HepG2 (cell line): ENCODE results near the gene CDK14. TPM values are rescaled to one million over a fixed set of nuclear protein-coding genes. Genes with fewer than 3 reads are reported as not detected.

Source experiments
- ATAC-seq: fragments of 200-7000 bp; cut with Tn5 transposase; 3 replicates; pipeline ENCODE4 v1.9.1; 2020; ENCODE audit warnings: mild to moderate bottlenecking, moderate library complexity
- BruUV-seq: library from RNA; stranded (reverse); fragments of 400-500 nt; replicated peaks from 2 replicates; lab custom pipeline; 2021; lab: Mats Ljungman, UMichigan
- CTCF ChIA-PET: fragments of 300-600 bp; formaldehyde crosslinking; extraction: SDS; loops from one replicate; lab custom pipeline; 2021; ENCODE audit warnings: low total read pairs, inconsistent platforms, low intra/inter-chr PET ratio; lab: Yijun Ruan, JAX
- POLR2A ChIA-PET: fragments of 350-600 bp; sonication (Branson Sonifier 250); formaldehyde crosslinking; loops from one replicate; lab custom pipeline; 2020; ENCODE audit warnings: antibody characterized with exemption, inconsistent platforms; lab: Yijun Ruan, JAX
- DNase-seq: peaks from one replicate; pipeline ENCODE4 v3.0.0-alpha.2; 2015; ENCODE audit warnings: low spot score
- FAIRE-seq: peaks from 3 replicates; lab custom pipeline; 2011; peaks lifted over from hg19 to GRCh38; lab: Jason Lieb, UNC
- H2AFZ ChIP-seq: one replicate; pipeline ENCODE4 v1.6.1; 2011; ENCODE audit warnings: low read length, inconsistent platforms
- H3K27ac ChIP-seq: fragments of 300-600 bp; 3 replicates; pipeline ENCODE4 v1.8.0; 2011; ENCODE audit warnings: mixed run types, mild to moderate bottlenecking, mixed read lengths, low read length, inconsistent platforms; ENCODE audit not compliant: insufficient read depth; ENCODE audit errors: extremely low read length
- H3K27me3 ChIP-seq, 2 experiments: fragments of 200-600 bp in 1 of 2; 2 replicates in 1 of 2; 3 replicates in 1 of 2; pipeline versions ENCODE4 v1.6.0 to v1.8.0; 2011; ENCODE audit warnings: low read length in 2 of 2, mild to moderate bottlenecking in 2 of 2, moderate library complexity in 2 of 2, inconsistent platforms in 1 of 2; ENCODE audit not compliant: insufficient read depth in 2 of 2, control insufficient read depth in 1 of 2
- H3K36me3 ChIP-seq, 2 experiments: fragments of 200-600 bp in 1 of 2; replicated peaks in 1 of 2; 2 replicates in 1 of 2; 3 replicates in 1 of 2; pipeline versions ENCODE4 v1.5.1 to v1.8.0; 2011; ENCODE audit warnings: low read length in 2 of 2, inconsistent platforms in 1 of 2; ENCODE audit not compliant: insufficient read depth in 2 of 2, control insufficient read depth in 1 of 2
- H3K4me1 ChIP-seq: 2 replicates; pipeline ENCODE4 v1.5.1; 2012; ENCODE audit warnings: low read length, inconsistent platforms; ENCODE audit not compliant: insufficient read depth
- H3K4me2 ChIP-seq: 2 replicates; pipeline ENCODE4 v1.6.0; 2011; ENCODE audit warnings: low read depth, low read length, inconsistent platforms
- H3K4me3 ChIP-seq, 3 experiments: fragments of 200-600 bp in 1 of 3; sonication (generic), shearing (Covaris generic) in 1 of 3; replicated peaks in 1 of 3; 2 replicates each; pipeline ENCODE4 v1.5.1; 2011 to 2016; ENCODE audit warnings: low read length in 3 of 3, inconsistent platforms in 2 of 3, low read depth in 2 of 3, mild to moderate bottlenecking in 2 of 3, control low read depth in 1 of 3, mixed read lengths in 1 of 3; ENCODE audit not compliant: insufficient read depth in 1 of 3
- H3K79me2 ChIP-seq: one replicate; pipeline ENCODE4 v1.6.1; 2011; ENCODE audit warnings: low read length, inconsistent platforms; ENCODE audit not compliant: insufficient read depth
- H3K9ac ChIP-seq: 2 replicates; pipeline ENCODE4 v1.6.0; 2011; ENCODE audit warnings: mild to moderate bottlenecking, low read depth, low read length, inconsistent platforms; ENCODE audit not compliant: insufficient read depth
- H3K9me3 ChIP-seq: 2 replicates; pipeline ENCODE4 v1.5.1; 2012; ENCODE audit warnings: mild to moderate bottlenecking, low read length
- H4K20me1 ChIP-seq: 2 replicates; pipeline ENCODE4 v1.6.0; 2011; ENCODE audit warnings: inconsistent platforms, mild to moderate bottlenecking, low read length, moderate library complexity; ENCODE audit not compliant: insufficient read depth
- KLF13 ChIP-seq: sonication (generic); formaldehyde crosslinking; IDR thresholded peaks from 2 replicates; pipeline ENCODE4 v1.4.0; 2020; ENCODE audit warnings: mild to moderate bottlenecking, missing genetic modification reagents
- MAFK ChIP-seq, 2 experiments: IDR thresholded peaks in 1 of 2; conservative IDR thresholded peaks in 1 of 2; 2 replicates each; pipeline ENCODE4 v1.6.1; 2011; ENCODE audit warnings: improper control_type of control experiment in 2 of 2, low read length in 2 of 2
- SOX13 ChIP-seq, 3 experiments: fragments of 450-650 bp in 1 of 3; sonication (generic) in 1 of 3; formaldehyde crosslinking in 1 of 3; IDR thresholded peaks in 2 of 3; conservative IDR thresholded peaks in 1 of 3; 2 replicates each; pipeline versions ENCODE4 v1.5.0 to v1.6.1; 2016 to 2020; ENCODE audit warnings: antibody characterized with exemption in 1 of 3, mild to moderate bottlenecking in 1 of 3, missing compliant biosample characterization in 1 of 3, missing genetic modification reagents in 1 of 3, moderate library complexity in 1 of 3
- TEAD3 ChIP-seq: optimal IDR thresholded peaks from 2 replicates; pipeline ENCODE3; 2016; ENCODE audit warnings: borderline replicate concordance
- ZC3H4 ChIP-seq: sonication (generic); formaldehyde crosslinking; IDR thresholded peaks from 2 replicates; pipeline ENCODE4 v1.4.0; 2020; ENCODE audit warnings: missing genetic modification reagents, borderline replicate concordance
- ZNF776 ChIP-seq: sonication (generic); formaldehyde crosslinking; IDR thresholded peaks from 2 replicates; pipeline ENCODE4 v1.4.0; 2020; ENCODE audit warnings: mild to moderate bottlenecking, missing genetic modification reagents
- ZNF790 ChIP-seq: sonication (generic); formaldehyde crosslinking; IDR thresholded peaks from 2 replicates; pipeline ENCODE4 v1.8.0; 2022; ENCODE audit warnings: missing genetic modification reagents, mild to moderate bottlenecking, borderline replicate concordance
- WGBS: methylation state at CpG from one replicate; pipeline ENCODE4 v1.1.6; 2017; ENCODE audit warnings: low lambda C conversion rate; 5-methylcytosine and 5-hydroxymethylcytosine counted together
- in situ Hi-C: cut with HindIII; loops from 2 replicates; pipeline ENCODE4 v1.10.0; 2017; ENCODE audit warnings: low pct_unique_long_range_greater_than_20kb; ENCODE audit not compliant: extremely low pct_ligation_motif_present
- intact Hi-C: fragments of 100-400 bp; cut with micrococcal nuclease; formaldehyde crosslinking; loops from one replicate; pipeline ENCODE4 v1.10.0; 2022; ENCODE audit not compliant: unreplicated experiment
- polyA plus RNA-seq, 8 experiments: library from polyadenylated mRNA; depleted of rRNA in 3 of 8; stranded (reverse) in 7 of 8; unstranded in 1 of 8; fragments of >200 nt; fragmentation: Illumina TruSeq in 4 of 8; extraction: Trizol in 4 of 8; gene quantifications; 2 replicates each; pipeline versions ENCODE4 v1.2.1 to v1.2.3, GENCODE V29; 2011 to 2016; ENCODE audit warnings: low read depth in 4 of 8, missing spikeins in 1 of 8, mixed read lengths in 1 of 8; ENCODE audit not compliant: insufficient read depth in 1 of 8
- total RNA-seq, 5 experiments: library from RNA; depleted of rRNA; stranded (reverse); fragments of >200 nt; fragmentation: Illumina TruSeq; extraction: Trizol; gene quantifications; 2 replicates each; pipeline ENCODE4 v1.2.3, GENCODE V29; 2016; ENCODE audit warnings: low read depth in 1 of 5
- TF ChIP-seq, protein P1 (sequence below): IDR thresholded peaks from 2 replicates; pipeline ENCODE4 v1.6.1; 2016
- TF ChIP-seq, protein P2 (sequence below): sonication (generic); formaldehyde crosslinking; IDR thresholded peaks from 2 replicates; pipeline ENCODE4 v1.4.0; 2020; ENCODE audit warnings: missing genetic modification reagents
- TF ChIP-seq, protein P3 (sequence below): sonication (generic); formaldehyde crosslinking; conservative IDR thresholded peaks from 2 replicates; pipeline ENCODE4 v1.5.0; 2020; ENCODE audit warnings: missing genetic modification reagents

Gene CDK14
- total and polyA plus RNA-seq, 2 of the 13 experiments (the other 11 are each of a cell fraction or from before 2014, with no cell fraction given), result 0.26 to 0.71 TPM

DNA sequence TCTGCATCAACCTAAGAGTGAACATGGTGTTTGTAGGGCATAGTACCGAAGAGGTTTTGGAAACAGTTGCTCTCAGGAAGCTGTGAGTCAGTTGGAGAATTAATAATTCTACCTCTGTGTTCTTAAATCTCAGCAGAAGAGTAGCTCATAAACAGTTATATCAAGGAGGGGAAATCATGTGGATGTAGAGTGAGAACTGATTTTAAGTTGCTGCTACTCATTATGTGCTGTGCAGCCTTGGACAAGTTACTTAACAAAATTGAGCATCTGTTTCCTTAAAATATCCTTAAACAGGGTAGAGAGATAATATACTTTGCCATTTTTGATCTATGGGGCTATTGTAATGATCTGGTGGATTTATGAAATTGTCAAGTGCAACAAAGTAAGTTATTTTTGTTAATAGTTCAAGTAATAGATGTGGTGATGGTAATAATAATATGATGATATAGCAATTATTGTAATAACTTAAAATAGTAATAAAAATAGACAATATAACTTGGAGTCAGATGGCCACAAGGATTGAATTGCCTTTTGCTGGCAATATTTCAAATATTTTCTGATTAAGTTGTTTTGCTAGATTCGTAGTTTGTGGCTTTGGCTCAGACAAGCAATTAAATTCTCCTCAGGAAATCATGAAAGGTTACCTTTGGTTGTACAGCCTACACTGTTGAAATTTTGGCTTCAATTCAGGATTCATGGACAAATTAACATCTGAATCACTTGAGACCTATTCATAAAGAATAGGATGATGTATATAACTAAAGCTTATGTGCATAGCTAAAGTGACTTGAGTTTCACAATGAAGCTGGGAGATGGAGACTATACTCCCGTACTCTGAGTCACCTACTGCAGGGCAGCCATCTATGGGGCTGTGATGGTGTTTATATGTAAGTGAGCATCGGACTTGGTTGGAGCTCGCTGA, 228.5 kb downstream of the CDK14 start (continued):
- TF ChIP-seq, protein P1, sequence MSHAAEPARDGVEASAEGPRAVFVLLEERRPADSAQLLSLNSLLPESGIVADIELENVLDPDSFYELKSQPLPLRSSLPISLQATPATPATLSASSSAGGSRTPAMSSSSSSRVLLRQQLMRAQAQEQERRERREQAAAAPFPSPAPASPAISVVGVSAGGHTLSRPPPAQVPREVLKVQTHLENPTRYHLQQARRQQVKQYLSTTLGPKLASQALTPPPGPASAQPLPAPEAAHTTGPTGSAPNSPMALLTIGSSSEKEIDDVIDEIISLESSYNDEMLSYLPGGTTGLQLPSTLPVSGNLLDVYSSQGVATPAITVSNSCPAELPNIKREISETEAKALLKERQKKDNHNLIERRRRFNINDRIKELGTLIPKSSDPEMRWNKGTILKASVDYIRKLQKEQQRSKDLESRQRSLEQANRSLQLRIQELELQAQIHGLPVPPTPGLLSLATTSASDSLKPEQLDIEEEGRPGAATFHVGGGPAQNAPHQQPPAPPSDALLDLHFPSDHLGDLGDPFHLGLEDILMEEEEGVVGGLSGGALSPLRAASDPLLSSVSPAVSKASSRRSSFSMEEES, result no peak
- TF ChIP-seq MAFK (conservative IDR thresholded peaks at IDR 0.05 in 1 of 2, IDR thresholded peaks at IDR 0.05 in 1 of 2; ENCODE audit: low read length in 2 of 2) (peak; percentile 61 to 79; a peak in 3 of 4 replicates), TEAD3 (CRISPR knock-in tag) (no peak), ZC3H4 (CRISPR knock-in tag) (no peak), SOX13 (IDR thresholded peaks at IDR 0.05) (no peak), SOX13 (CRISPR knock-in tag; conservative IDR thresholded peaks at IDR 0.05 in 1 of 2, IDR thresholded peaks at IDR 0.05 in 1 of 2) (no peak)
- TF ChIP-seq, protein P2, sequence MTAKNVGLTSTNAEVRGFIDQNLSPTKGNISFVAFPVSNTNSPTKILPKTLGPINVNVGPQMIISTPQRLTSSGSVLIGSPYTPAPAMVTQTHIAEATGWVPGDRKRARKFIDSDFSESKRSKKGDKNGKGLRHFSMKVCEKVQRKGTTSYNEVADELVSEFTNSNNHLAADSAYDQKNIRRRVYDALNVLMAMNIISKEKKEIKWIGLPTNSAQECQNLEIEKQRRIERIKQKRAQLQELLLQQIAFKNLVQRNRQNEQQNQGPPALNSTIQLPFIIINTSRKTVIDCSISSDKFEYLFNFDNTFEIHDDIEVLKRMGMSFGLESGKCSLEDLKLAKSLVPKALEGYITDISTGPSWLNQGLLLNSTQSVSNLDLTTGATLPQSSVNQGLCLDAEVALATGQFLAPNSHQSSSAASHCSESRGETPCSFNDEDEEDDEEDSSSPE (CRISPR knock-in tag), result no peak

DNA sequence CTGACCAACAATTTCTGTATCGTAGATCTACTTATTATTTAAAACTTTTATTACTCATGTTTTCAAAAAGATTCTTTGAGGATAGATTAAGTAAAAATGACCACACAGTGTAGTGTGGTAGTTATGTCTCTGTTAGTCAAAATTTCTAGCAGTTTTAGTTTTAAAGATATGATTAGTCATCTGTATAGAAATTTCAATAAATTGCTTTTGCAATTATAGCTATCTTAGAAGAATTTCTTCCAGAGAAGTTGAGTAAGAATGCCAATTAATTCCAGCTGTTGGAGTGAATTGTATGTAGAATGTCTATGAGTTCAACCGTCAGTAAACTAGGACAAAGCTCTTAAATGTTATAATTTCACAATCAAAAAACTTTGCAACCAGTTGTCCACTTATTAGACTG, 229.7 kb downstream of the CDK14 start:
- BruUV-seq, result no TSS peak
- DNase-seq, result no peak
- CTCF ChIA-PET, result no interaction called here
- in situ Hi-C loops (no loop called here), intact Hi-C loops (no loop called here)
- POLR2A ChIA-PET, result no interaction called here
- ATAC-seq, result no peak
- Histone ChIP-seq H2AFZ (no peak overlapping the region), H3K4me2 (no peak overlapping the region), H3K27me3 (no peaks in the 10 kb centered on the region), H3K9ac (no peak overlapping the region), H3K79me2 (no peaks in the 10 kb centered on the region), H3K9me3 (0 out of 2 replicates have a peak, but pooled peaks cover 11% of the 10 kb centered on the region), H3K4me1 (no peaks in the 10 kb centered on the region), H3K4me3 (no peak overlapping the region), H4K20me1 (no peaks in the 10 kb centered on the region), H3K27ac (no peak overlapping the region), H3K36me3 (no peaks in the 10 kb centered on the region)
- TF ChIP-seq, protein P3, sequence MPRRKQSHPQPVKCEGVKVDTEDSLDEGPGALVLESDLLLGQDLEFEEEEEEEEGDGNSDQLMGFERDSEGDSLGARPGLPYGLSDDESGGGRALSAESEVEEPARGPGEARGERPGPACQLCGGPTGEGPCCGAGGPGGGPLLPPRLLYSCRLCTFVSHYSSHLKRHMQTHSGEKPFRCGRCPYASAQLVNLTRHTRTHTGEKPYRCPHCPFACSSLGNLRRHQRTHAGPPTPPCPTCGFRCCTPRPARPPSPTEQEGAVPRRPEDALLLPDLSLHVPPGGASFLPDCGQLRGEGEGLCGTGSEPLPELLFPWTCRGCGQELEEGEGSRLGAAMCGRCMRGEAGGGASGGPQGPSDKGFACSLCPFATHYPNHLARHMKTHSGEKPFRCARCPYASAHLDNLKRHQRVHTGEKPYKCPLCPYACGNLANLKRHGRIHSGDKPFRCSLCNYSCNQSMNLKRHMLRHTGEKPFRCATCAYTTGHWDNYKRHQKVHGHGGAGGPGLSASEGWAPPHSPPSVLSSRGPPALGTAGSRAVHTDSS, result no peak
- no peak for TF ChIP-seq ZNF790
- no peak for TF ChIP-seq ZNF776 (CRISPR knock-in tag)
- no peak for TF ChIP-seq KLF13 (CRISPR knock-in tag)
- no peak for FAIRE-seq
- WGBS, result 49% methylated on average over 2 of the region's 2 CpGs
